NCI-H2081 (cell line): ENCODE measurements around the gene HOXC6.
A peak's percentile ranks its signal among the peaks of the same experiment; 100 is the strongest.

Source experiments
- DNase-seq, 2 experiments: peaks; one replicate each; lab custom pipeline; 2025; lab: John Stamatoyannopoulos, UW

Gene HOXC6

DNA sequence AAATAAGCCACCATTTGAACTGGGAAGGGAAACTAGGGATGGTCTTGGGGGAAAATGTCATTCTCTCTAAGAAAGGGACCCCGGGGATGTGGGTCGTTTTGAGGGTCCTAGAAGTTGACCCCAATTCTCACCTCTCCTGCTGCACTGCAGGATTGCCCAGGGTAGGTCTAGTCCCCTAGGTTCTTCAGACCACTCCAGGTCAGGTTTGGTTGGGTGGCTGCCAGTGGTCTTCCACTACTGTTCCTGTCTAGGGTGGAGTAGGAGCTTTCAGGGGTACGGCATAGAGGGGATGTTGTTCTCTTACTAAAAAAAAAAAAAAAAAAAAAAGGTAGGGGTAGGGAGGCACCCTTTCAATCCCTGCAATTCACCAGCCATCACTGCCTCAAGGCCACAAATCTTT, 12.2 kb upstream of the HOXC6 start:
- DNase-seq, result no peak

DNA sequence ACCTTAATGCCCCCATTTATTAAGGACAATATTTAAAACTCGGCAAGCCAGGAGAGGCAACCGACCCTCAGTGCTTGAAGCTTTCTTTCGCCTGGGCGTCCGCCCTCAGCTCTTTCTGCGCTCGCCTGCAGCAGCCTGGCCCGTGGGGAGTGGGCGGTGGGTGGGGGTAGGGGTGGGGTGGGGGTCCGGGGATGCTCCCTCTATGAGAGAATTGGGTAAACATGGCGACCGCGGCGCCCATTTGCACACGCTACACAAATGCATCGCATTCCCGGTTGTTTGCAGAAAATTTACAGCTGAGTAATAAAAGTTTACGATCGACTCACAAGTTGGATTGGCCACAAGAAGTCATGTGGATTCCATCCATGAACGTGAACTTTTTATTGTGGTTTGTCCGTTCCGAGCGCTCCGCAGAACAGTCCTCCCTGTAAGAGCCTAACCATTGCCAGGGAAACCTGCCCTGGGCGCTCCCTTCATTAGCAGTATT, 11.7 kb upstream of the HOXC6 start:
- peak in 1 of 2 experiments; percentile 19 for DNase-seq

DNA sequence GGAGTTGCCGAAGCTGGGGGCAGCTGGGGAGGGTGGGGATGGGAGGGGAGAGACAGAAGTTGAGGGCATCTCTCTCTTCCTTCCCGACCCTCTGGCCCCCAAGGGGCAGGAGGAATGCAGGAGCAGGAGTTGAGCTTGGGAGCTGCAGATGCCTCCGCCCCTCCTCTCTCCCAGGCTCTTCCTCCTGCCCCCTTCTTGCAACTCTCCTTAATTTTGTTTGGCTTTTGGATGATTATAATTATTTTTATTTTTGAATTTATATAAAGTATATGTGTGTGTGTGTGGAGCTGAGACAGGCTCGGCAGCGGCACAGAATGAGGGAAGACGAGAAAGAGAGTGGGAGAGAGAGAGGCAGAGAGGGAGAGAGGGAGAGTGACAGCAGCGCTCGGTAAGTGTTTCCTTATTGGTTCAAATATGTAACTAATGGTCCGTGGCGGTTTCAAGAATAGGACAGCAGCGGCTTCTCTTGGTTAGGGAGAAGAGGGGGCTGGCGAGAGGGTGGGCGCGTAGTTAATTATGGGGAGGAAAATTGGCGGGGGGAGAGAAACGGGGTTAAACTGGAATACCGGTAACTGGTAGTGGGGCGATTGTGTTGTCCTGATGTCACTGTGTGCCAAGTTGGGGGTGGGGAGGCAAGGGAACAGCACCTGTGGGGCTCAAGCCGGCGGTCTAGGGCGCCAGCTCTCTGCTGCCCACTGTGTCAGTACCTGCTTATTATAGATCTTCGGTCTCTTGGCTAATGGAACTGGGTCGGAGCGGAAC, 11.0 kb upstream of the HOXC6 start:
- peak; percentile 57 to 70 for DNase-seq

DNA sequence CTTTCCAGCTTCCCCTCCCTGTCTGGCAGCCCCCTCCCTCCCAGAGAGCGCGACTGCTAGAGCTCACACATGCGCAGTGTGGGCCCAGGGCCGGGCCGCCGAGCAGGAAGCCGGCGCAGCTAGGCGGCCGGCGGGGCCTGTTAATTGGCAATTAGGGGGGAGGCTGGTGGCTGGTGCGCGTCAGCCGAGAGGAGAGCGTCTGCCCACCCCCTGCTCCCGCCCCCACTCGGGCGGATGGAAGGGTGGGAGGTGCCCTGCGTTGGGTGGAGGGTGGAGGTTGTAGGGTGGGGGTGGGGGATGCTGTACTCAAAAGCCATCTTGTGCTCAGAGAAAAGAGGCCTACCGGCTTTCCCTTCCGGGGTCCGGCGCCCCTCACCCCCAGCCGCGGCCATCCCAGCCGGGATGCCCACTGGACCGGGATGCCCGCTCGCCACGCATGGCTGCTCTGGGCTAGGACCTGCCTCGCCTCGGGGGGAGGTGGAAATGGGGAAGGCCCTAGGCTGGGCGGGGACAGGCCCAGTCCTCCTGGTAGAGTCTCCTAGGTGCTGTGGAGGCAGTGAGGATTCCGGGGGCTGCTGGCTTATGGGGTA, 10.3 kb upstream of the HOXC6 start:
- DNase-seq, result peak; percentile 91 to 92

DNA sequence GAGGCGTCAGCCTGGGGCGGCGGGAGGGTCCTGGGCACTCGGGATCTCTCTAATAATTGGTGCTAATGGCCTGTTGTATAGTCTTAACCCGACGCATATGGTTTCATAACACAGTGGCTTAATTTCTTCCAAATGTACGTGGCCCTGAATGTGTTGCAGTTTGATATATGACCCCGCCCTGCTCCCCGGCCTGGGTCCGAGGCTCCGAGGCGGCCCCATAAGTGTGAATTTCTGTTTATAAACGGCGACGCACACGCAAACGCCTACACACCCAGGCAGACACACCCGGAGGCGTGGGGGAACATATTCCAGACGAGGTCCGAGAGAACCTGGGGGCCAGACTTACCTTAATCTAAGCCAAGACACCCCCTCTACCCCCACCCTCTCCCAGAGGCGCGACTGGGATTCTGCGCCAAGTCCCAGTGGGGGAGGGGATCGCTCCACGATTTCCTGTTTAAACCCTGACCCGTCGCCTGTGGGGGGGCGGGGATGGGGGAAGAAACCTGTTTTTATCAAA, 9.7 kb upstream of the HOXC6 start:
- no peak for DNase-seq

DNA sequence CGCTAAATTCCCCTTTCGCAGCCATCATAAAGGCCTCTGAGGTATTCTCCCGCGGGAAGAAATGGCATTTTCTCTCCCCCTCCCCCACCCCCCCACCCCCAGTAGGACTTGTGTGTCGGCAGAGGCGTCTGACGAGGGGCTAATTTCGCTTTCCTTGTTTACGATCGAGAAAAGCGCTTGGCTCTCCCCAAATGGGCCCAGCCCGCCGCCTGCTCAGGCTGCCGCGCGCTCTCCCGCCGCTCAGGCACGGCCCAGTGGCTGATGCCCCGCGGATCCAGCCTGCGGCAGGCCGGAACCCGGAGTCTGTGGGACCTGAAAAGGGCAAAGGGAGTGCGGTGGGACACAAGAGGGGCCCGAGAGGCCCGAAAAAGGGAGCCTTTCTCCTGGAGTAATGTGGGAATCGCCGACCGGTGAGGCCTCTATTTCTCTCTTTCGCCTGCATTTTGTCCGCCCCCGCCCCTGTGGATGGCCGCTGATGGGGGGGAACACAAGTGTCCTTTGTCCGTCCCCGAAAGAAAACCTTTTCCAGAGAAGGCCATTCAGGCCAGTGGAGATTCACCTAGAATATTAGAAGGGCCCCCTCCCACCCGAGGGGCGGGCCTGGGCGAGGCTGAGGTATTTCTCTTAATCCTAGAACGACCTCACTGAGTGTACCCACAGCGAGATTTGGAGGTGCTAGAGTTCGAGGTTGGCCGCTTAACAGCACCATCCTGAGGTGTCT, 9.0 kb upstream of the HOXC6 start:
- DNase-seq, result no peak

DNA sequence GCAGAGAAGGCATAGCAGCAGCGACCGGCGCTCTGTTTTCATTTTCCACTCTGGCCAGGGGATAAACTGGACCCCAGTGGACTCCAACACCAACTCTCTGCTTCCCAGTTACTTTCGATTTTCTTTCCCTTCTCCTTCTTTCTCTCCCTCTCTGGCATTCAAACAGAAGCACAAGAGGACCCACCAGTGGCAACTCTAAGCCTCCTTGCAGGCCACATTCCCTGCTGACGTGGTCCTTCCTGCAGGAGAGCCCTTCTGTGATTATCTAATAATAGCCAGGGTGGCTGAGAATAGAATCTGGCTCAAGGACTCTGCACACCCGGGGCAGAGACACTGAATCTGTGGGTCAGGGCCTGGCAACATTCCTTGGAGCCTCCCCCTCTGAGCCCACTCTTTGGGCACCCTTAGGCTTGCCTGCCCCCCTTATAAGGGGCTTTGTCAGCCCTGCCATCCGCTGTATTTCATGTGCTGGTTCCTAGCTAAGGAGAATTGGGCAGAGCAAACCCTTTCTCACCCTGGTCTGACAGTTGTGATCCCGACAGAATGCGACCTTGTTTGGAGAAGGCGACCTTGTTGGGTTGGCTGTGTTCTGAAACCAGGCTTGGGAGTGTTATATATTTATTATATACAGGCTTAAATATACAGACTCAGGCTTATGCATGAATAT, 8.2 kb upstream of the HOXC6 start:
- no peak for DNase-seq

DNA sequence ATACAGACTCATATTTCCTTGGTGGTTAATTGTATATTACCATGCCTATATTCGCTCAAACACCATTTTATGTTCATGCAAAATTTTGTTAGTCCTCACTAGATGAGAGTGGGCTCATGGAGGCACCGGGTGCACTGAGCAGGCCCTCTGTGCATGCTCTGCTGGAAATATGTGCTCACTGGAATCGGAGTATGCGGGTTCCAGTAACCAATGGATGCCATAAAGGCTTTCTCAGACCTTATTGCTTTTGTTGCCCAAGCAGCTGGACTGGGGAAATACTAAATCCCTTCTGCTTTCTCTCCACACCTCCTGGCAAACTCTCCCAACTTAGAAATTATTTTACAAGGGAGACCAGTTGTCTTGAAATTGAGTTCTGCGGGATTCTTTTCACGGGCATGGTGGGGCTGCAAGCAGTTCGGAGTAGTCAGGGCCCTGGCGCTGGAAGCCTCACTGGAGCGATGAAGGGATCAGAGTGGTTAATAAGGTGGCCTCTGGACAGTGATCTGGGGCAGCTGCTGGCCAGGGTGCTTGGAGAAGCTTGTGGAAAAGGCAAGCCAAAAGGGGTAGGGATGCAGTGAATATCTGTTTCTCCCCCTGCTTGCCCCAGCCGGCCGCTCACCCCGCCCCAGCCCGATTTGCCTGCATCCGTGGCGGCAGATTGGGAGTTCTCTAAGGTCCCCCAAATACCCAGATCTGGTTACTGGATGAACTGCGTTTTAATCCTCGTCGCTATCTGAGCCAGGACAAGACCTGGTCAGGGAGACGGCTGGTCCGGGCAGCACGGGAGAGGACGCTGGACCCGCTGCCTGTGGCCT, 7.4 kb upstream of the HOXC6 start:
- DNase-seq, result no peak

DNA sequence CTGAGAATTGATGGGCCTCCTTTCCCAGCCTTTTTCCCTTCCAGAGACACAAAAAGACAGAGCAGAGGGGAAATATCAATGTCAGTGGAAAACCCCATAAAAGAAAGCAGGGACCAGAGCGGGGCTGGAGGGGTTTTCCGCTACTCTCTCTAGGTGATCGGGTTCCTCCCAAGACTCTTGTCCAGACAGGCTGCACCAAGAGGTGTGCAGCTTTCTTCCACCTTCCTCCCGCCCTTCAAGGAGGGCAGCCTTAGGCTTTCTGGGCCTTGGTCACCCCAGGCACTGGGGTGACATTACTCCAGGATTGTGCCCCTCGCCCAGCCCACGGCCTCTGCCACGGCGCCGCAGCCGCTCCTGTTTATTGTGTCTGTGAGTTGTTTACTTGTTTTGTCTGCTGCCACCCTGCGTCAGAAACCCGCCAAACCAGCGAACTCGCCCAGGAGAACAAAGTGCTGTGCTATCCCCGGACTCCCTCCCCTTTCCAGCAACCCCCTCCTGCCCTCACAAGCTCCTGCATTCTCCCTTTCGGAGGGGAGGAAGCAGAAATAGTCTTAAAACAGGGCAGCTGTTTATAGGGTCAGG, 6.7 kb upstream of the HOXC6 start:
- DNase-seq, result no peak

DNA sequence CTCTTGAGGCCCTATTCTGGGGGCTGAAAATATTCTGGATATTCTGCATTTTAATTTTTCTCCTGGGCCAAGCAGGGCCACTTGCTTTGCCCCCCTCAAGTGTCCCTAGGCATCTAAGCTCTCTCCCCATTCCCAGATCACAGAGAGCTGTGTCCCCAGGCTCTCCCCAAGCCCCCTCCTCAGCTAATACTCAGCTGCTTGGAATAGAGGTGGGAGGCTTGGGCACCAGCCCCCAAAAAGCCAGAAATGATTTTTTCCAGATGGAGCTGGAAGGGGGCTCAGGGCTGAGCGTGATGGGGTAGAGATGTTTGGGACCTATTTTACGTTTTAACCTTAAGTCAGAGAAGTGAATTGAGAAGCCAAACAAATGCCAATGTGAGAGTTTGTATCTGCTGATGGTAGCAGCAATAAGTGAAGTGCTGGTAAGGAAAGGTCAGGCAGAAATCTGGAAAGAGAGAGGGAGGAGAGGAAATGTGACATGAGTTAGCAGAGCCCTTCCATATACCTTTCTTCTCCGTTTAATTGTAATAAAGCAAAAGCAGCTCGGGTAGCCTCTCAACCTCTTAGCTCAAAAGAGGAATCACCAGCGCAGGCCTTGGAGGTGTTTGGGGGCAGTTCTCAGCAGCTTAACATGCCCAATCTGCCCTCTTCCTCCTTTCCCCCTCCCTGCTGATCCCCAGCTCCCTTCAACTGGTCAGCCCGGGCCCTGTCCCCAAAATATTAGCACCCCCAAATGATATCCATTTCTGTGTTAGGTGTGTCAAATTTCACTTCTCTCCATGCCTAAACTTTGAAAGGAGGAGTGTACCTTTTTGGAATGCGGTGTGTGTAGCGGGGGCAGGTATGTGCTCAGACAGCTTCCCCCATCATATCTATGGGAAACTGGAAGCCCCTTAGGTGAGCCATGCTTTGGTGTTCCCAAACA, 5.0 kb upstream of the HOXC6 start:
- DNase-seq, result no peak

DNA sequence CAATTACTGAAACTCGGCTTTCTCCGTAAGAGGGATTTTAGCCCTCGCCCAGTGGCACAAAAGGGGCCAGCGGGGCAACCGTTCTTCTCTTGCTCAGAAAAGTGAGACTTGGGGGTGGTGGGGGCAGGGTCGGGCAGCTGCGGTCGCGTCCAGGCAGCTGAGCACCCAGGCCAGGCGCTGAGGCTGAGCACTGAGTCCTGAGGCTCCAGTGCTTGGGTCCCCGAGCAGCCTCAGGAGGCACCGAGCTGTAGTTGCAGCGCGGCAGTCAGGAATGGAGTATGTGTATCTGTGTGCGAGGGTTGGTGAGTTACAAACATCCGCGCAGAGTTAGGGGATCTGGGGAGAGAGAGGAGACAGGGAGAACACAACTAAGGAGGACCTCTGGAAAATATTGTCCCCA, 4.1 kb upstream of the HOXC6 start:
- DNase-seq, result no peak

DNA sequence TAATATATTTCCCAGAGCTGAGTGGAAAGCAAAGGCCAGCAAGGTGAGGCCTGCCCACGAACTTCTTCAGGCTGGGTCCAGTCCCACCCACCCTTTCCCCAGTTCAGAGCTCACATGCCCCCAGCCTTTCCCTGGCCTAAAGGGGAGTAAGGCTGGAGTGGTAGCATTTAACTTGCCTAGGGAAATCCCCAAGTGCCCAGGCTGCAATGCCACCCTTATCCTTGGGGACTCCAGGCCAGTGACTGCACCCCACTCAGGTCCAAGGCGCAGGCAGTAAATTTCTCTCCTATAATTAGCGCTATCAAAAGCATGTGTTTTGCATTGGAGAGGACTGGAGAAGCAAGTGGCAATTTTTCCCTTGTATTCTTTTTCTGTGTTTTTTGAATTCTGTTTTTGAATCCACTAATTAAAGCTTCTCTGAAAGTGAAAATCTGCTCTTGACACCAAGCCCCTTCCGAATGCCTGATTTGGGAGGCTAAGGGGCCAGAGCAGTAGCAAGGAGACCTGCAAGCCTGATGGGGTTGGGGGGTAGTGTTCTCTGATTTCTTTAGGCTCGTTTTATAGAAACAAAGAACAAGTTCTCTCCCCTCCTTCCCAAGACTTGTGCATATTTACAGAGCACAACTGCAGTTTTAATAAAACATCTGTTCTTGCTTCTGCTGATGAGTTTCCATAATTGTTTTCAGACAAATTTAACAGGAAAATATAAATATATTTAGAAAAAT, 3.5 kb upstream of the HOXC6 start:
- DNase-seq, result no peak

DNA sequence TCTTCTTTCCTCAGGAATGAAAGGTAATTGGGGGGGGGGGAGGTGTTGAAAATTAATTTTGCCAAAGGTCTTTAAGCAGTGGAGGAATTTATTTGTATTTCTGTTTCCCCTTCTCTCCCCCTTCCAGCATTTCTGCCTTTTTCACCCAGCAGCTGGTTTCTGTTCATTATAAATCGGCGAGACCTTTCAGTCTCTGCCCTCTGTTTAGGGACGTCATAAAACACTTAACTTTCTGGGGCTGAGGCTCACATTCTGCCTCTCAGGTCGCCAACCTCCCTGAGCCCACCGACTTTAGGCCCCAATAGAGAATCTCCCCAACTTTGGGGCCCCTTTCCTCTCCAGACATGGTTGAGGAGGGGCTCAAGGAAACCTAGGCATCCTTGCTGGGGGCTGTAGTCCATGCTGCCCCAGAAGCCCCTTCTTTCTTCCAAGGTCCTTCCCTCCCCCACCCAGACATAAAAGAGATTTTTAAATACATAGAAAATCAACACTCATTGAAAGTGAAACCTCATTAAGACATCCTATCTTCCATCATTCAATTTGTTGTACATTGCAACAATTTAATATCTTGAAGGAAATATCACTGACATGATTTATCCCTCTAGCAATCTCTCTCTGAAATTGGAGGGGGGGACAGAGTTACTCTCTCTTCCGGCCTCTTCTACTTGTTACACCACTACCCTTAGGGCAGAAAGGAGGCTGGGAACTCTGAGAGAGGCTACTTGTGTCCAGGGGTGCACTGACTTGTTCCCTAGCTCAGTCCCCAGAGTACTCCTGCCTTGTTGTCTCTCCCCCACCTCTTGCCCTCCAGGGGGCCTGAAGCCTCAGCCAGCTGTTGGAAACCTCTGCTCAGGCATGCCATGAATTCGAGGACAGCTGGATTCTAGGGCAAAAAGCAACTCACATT, 2.5 kb upstream of the HOXC6 start:
- no peak for DNase-seq

DNA sequence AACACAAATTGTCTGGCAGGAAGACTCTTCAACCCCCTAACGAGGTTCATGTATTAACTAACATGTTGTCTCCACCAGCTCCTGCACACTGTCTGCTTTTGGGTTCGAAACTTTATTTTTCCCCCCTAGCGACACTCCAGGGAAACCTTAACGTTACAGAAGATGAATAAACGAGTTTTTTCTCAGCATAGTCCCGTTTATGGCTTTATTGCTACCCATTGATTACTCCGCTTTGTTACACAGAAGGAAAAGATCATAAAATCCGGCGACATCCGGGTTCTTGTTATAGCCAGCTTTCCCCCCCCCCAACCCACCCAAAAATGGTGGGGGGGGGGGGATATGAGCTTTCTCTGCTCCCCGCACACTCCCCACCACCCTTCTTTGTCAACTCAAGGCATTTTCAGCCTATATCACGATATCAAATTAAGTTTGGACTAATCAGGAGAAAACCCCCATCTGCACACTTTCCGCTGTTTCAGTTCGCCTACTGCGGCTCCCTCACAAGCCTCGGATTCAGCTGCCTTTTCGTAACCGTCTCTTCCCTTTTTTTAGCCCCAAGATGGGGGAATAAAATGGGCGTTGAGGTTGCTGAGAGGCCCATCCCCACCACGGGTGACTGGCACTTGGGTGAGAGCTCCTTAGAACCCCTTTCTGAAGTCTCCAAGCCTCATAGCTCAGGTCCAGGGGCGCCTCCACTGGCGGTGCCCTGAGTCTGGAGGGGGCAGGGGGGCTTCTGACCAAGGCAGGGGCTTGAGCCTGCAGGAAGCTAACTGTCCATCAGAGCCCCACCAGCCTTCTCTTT, 1.4 kb upstream of the HOXC6 start:
- DNase-seq, result no peak

DNA sequence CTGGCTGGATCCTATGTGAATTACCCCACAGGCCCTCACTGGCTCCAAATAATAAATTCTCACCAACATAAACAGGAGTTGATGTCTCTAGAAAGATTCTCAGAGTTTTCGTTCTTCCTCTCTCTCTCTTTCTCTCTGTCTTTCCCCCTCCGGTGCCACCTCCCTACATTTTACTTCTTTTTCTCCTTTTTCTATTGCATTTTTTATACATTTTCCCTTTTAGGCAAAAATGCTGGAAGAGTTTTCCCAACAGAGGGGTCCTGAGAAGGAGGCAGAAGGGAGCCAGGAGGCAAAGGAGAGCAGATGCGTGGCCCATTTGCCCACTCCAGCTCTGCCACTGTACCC, 826 bp upstream of the HOXC6 start:
- DNase-seq, result no peak

DNA sequence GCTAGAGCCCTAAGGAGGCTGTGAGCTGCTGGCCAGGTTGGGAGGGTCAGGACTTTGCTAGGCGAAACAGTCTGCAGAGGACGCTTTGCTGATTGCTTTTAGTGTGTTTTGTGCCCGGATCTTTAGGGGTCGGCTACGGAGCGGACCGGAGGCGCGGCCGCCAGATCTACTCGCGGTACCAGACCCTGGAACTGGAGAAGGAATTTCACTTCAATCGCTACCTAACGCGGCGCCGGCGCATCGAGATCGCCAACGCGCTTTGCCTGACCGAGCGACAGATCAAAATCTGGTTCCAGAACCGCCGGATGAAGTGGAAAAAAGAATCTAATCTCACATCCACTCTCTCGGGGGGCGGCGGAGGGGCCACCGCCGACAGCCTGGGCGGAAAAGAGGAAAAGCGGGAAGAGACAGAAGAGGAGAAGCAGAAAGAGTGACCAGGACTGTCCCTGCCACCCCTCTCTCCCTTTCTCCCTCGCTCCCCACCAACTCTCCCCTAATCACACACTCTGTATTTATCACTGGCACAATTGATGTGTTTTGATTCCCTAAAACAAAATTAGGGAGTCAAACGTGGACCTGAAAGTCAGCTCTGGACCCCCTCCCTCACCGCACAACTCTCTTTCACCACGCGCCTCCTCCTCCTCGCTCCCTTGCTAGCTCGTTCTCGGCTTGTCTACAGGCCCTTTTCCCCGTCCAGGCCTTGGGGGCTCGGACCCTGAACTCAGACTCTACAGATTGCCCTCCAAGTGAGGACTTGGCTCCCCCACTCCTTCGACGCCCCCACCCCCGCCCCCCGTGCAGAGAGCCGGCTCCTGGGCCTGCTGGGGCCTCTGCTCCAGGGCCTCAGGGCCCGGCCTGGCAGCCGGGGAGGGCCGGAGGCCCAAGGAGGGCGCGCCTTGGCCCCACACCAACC, 1.5 kb downstream of the HOXC6 start:
- DNase-seq, result no peak

DNA sequence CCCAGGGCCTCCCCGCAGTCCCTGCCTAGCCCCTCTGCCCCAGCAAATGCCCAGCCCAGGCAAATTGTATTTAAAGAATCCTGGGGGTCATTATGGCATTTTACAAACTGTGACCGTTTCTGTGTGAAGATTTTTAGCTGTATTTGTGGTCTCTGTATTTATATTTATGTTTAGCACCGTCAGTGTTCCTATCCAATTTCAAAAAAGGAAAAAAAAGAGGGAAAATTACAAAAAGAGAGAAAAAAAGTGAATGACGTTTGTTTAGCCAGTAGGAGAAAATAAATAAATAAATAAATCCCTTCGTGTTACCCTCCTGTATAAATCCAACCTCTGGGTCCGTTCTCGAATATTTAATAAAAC, 2.2 kb downstream of the HOXC6 start:
- DNase-seq, result no peak
